Spinal cord (tissue), 10 donors: ENCODE measurements around the gene ARHGAP23. TPM values are rescaled to one million over a fixed set of nuclear protein-coding genes. Genes with fewer than 3 reads are reported as not detected.

Experiments
- DNase-seq, 6 donors: peaks; one replicate each; pipeline versions ENCODE4 v3.0.0 to v3.0.0-alpha.2; 2013 to 2015; ENCODE audit warnings: low spot score in 6 of 6, low read depth in 4 of 6
- H3K27ac ChIP-seq: one replicate; pipeline ENCODE4 v1.5.1; 2013; ENCODE audit warnings: low read depth, low read length, control low read depth
- H3K27me3 ChIP-seq: one replicate; pipeline ENCODE4 v1.6.1; 2013; ENCODE audit warnings: low read length; ENCODE audit not compliant: control insufficient read depth, insufficient read depth
- H3K36me3 ChIP-seq: one replicate; pipeline ENCODE4 v1.6.1; 2013; ENCODE audit warnings: low read length; ENCODE audit not compliant: control insufficient read depth, insufficient read depth
- H3K4me1 ChIP-seq: one replicate; pipeline ENCODE4 v1.6.1; 2013; ENCODE audit warnings: low read length; ENCODE audit not compliant: control insufficient read depth, insufficient read depth
- H3K4me3 ChIP-seq: one replicate; pipeline ENCODE4 v1.5.1; 2013; ENCODE audit warnings: low read depth, low read length, control low read depth
- H3K9me3 ChIP-seq: one replicate; pipeline ENCODE4 v1.6.1; 2013; ENCODE audit warnings: low read length; ENCODE audit not compliant: control insufficient read depth, insufficient read depth
- WGBS: methylation state at CpG from one replicate; pipeline ENCODE4 v1.1.5; 2013; ENCODE audit warnings: missing lambda C conversion rate; ENCODE audit not compliant: insufficient coverage; 5-methylcytosine and 5-hydroxymethylcytosine counted together
- polyA plus RNA-seq, 2 donors: library from polyadenylated mRNA; unstranded; fragments of 120-200 nt; gene quantifications; one replicate each; pipeline ENCODE4 v1.2.1, GENCODE V29; 2013; ENCODE audit not compliant: insufficient read length in 2 of 2
- total RNA-seq, 2 donors: library from RNA; depleted of rRNA in 1 of 2; stranded (reverse); fragments of 120-200 nt in 1 of 2; fragments of >200 nt in 1 of 2; gene quantifications; one replicate each; pipeline versions ENCODE4 v1.2.3 to v1.2.4, GENCODE V29; 2013 to 2014
- donor health status: healthy.

The ARHGAP23 gene
- total and polyA plus RNA-seq, 4 donors = 49.0 to 88.0 (median 60.8) TPM

- Histone ChIP-seq H3K27me3 (no peaks in the 10 kb centered on the region), H3K27ac (no peak overlapping the region), H3K36me3 (peaks cover 51% of the 10 kb centered on the region), H3K9me3 (no peaks in the 10 kb centered on the region), H3K4me3 (no peak overlapping the region), H3K4me1 (no peaks in the 10 kb centered on the region)
- WGBS = 83% methylated on average over 8 of the region's 8 CpGs
- no peak for DNase-seq
Measured at GRCh38 chr17:38539386-38539785, 111.1 kb downstream of the ARHGAP23 start.

GRCh38 chr17:38540514-38541045, 112.3 kb downstream of the ARHGAP23 start:
- Histone ChIP-seq H3K4me3 (no peak overlapping the region), H3K27ac (no peak overlapping the region), H3K9me3 (no peaks in the 10 kb centered on the region), H3K36me3 (peaks cover 60% of the 10 kb centered on the region), H3K4me1 (no peaks in the 10 kb centered on the region), H3K27me3 (no peaks in the 10 kb centered on the region)
- WGBS = 97% methylated on average over 7 of the region's 11 CpGs
- no peak for DNase-seq

GRCh38 chr17:38541281-38541680, 113.0 kb downstream of the ARHGAP23 start:
- 86% methylated on average over 11 of the region's 11 CpGs for WGBS
- Histone ChIP-seq H3K27me3 (no peaks in the 10 kb centered on the region), H3K36me3 (peaks cover 64% of the 10 kb centered on the region), H3K27ac (no peak overlapping the region), H3K4me1 (no peaks in the 10 kb centered on the region), H3K9me3 (no peaks in the 10 kb centered on the region), H3K4me3 (no peak overlapping the region)
- no peak for DNase-seq

- no peaks in the 10 kb centered on the region for H3K4me1 ChIP-seq
- no peak for DNase-seq
- H3K36me3 ChIP-seq = peaks cover 71% of the 10 kb centered on the region
- no peak overlapping the region for H3K4me3 ChIP-seq
- H3K27me3 ChIP-seq = no peaks in the 10 kb centered on the region
- H3K9me3 ChIP-seq = no peaks in the 10 kb centered on the region
- 86% methylated on average over 8 of the region's 8 CpGs for WGBS
- no peak overlapping the region for H3K27ac ChIP-seq
Measured at GRCh38 chr17:38542286-38542685, 114.0 kb downstream of the ARHGAP23 start.

GRCh38 chr17:38543403-38544174, 115.3 kb downstream of the ARHGAP23 start:
- Histone ChIP-seq H3K27ac (no peak overlapping the region), H3K4me1 (no peaks in the 10 kb centered on the region), H3K9me3 (no peaks in the 10 kb centered on the region), H3K4me3 (no peak overlapping the region), H3K36me3 (peaks cover 84% of the 10 kb centered on the region), H3K27me3 (no peaks in the 10 kb centered on the region)
- 85% methylated on average over 19 of the region's 20 CpGs for WGBS
- DNase-seq = no peak

GRCh38 chr17:38544175-38544838, 116.0 kb downstream of the ARHGAP23 start:
- Histone ChIP-seq H3K9me3 (no peaks in the 10 kb centered on the region), H3K36me3 (peaks cover 89% of the 10 kb centered on the region), H3K4me1 (no peaks in the 10 kb centered on the region), H3K4me3 (no peak overlapping the region), H3K27ac (no peak overlapping the region), H3K27me3 (no peaks in the 10 kb centered on the region)
- DNase-seq = no peak
- 86% methylated on average over 9 of the region's 10 CpGs for WGBS

- H3K36me3 ChIP-seq = peaks cover 89% of the 10 kb centered on the region
- H3K27ac ChIP-seq = no peak overlapping the region
Measured at GRCh38 chr17:38544839-38545209, 116.6 kb downstream of the ARHGAP23 start.

GRCh38 chr17:38545531-38546225, 117.4 kb downstream of the ARHGAP23 start:
- 93% methylated on average over 7 of the region's 12 CpGs for WGBS
- no peak for DNase-seq
- Histone ChIP-seq H3K27me3 (no peaks in the 10 kb centered on the region), H3K4me1 (no peaks in the 10 kb centered on the region), H3K36me3 (peaks cover 88% of the 10 kb centered on the region), H3K9me3 (no peaks in the 10 kb centered on the region), H3K27ac (no peak overlapping the region), H3K4me3 (no peak overlapping the region)

More at GRCh38 chr17:38544839-38545209, 116.6 kb downstream of the ARHGAP23 start:
- no peak overlapping the region for H3K4me3 ChIP-seq
- H3K27me3 ChIP-seq = no peaks in the 10 kb centered on the region
- 90% methylated on average over 7 of the region's 7 CpGs for WGBS
- no peaks in the 10 kb centered on the region for H3K9me3 ChIP-seq
- DNase-seq = no peak
- no peaks in the 10 kb centered on the region for H3K4me1 ChIP-seq

GRCh38 chr17:38546396-38546795, 118.1 kb downstream of the ARHGAP23 start:
- WGBS = 94% methylated on average over 11 of the region's 11 CpGs
- Histone ChIP-seq H3K4me1 (no peaks in the 10 kb centered on the region), H3K4me3 (no peak overlapping the region), H3K27me3 (no peaks in the 10 kb centered on the region), H3K27ac (no peak overlapping the region), H3K36me3 (peaks cover 92% of the 10 kb centered on the region), H3K9me3 (no peaks in the 10 kb centered on the region)
- no peak for DNase-seq
